Left ventricle myocardium superior (tissue), 1 donor: Measurements from ENCODE around the gene TPM1. TPM values are rescaled to one million over a fixed set of nuclear protein-coding genes. Genes with fewer than 3 reads are reported as not detected.
A peak's percentile ranks its signal among the peaks of the same experiment; 100 is the strongest.

Source experiments
- ATAC-seq: fragments of 200-7000 bp; cut with Tn5 transposase; one replicate; pipeline ENCODE4 v1.9.1; 2020; ENCODE audit warnings: mild to moderate bottlenecking, moderate library complexity
- DNase-seq: peaks from one replicate; pipeline ENCODE4 v3.0.0-alpha.2; 2020
- intact Hi-C: fragments of 100-400 bp; cut with micrococcal nuclease; formaldehyde crosslinking; loops from one replicate; pipeline ENCODE4 v1.11.0; 2022
- total RNA-seq: library from RNA; stranded (reverse); fragmentation: NEBNext Ultra II Directional; extraction: Animal tissue kit (Norgen Biotek cat#: 25700); gene quantifications from one replicate; pipeline ENCODE4 v1.2.1, GENCODE V29; 2021
- donor health status: DM: no; HTN: yes; CAD: no; lungs with severe emphysema.

Gene TPM1
- total RNA-seq, 1 donor from 2014 or later: 14,056 TPM

DNA sequence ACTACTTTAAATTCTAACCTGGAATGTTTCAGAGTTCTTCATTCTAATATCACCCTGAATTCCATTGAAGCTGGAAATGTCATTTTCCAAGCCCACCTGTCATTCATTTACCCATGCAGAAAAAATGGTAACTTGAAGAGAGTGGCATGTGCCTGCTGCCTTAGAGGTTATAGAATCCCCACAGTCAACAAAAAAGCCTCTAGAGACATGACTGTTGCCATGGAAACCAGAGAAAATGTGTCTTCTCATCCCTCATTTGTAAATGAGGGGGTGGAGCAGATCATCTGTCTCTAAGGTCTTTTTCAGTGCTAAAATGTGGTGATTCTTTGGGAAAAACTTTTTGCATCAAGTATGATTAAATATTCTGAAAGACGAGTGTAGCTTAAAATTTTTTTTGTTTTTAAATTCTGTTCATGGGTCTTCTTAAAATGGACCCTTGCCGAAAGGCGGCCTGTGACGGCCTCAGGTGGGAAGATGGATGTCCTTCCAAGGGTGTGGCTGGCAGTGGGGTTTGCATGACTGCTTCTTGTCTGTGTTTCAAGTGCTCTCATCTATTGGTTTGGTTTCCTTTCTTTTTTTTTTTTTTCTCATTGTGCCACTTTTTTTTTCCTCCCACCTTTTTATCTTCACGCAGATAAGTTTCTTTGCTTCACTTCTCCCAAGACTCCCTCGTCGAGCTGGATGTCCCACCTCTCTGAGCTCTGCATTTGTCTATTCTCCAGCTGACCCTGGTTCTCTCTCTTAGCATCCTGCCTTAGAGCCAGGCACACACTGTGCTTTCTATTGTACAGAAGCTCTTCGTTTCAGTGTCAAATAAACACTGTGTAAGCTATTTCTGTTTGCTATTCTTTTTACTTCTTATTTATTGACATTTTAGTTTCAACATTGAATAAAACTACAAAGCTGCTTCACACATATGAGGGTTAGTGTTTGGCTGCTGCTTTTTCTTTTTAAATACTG is 23.0 kb downstream of the TPM1 start:
- no peak for ATAC-seq
- no peak for DNase-seq
- intact Hi-C loops: no loop called here

GRCh38 chr15:63066272-63066671 is 23.7 kb downstream of the TPM1 start:
- intact Hi-C loops: no loop called here
- DNase-seq (no peak), ATAC-seq (no peak)

DNA sequence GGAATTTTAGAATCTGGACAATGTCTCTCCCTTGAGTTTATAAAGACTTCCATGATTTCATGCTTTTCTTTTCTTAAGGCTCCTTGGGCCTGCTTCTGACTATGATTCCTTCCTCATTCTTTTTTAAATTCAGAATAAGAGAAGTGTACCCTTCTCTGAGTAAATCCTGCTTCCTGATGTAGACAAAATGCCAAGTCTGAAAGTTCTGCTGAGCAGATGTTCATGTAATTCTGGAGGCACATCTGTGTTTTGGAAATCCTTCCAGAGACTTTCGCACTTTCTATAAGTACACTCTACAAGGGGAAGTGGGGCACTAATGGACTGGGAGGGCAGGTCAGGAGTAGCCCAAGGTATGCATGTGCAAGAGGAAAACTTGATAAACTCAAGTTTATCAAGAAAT is 24.8 kb downstream of the TPM1 start:
- no peak for DNase-seq

DNA sequence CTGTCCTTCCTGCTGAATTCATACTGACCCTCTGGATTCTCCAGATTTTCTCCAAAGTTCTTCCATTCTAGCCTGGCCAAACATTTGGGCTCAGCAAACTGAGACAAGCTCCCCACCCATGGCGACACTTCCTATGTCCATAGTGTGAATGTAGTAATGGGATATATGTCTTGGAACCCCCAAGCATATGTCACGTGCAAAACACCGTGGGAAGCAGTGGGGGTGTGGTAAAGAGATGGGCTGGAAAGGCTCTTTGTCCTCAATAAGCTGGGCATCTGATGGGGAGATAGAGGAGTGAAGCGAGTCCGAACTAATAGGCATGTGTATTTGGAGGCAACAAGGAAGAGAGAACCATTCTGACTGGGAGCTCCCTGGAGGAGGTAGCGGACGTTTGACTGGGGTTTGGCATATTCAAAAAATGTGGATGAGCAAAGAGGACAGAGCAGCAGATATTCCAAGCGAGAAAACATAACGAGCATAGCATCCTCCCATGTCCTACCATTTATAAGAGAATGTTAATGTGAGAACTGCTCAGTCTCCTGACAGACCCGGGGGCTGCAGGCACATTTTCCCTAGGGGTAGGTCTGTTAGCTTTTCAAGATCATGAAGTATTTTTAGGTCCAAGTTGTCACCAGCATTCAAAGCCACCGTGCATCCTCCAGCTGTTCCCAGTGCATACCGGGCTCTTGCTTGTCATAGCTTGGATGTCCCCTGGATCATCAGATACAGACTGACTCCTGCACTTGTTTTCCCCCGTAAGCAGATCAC is 25.6 kb downstream of the TPM1 start:
- peak; percentile 45 for ATAC-seq
- DNase-seq: no peak

More for the DNA sequence above, 24.8 kb downstream of the TPM1 start:
- ATAC-seq: no peak
- intact Hi-C loops: no loop called here

DNA sequence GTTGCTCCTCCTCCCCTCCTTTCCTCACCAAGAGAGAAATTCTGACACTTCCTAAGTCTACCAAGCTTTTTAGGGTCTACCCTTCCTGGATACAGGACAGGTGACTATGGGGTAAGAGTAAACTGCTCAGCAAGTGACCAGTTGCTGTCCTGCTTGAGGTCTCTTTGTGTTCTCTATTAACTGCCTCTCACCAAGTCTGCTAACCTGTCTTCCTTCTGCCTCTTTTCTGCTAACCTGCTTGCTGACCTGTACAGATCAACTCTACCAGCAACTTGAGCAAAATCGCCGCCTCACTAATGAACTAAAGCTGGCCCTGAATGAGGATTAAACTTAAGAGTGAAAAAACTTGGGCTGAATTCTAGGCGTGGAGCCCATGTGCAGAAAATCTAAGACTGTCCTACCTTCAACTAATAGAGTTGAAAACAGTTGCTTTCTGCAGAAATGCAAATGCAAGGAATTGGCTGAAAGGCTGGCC is 27.1 kb downstream of the TPM1 start:
- DNase-seq: no peak
- no peak for ATAC-seq
- intact Hi-C loops: no loop called here

More for the DNA sequence above, 25.6 kb downstream of the TPM1 start:
- intact Hi-C loops: no loop called here

DNA sequence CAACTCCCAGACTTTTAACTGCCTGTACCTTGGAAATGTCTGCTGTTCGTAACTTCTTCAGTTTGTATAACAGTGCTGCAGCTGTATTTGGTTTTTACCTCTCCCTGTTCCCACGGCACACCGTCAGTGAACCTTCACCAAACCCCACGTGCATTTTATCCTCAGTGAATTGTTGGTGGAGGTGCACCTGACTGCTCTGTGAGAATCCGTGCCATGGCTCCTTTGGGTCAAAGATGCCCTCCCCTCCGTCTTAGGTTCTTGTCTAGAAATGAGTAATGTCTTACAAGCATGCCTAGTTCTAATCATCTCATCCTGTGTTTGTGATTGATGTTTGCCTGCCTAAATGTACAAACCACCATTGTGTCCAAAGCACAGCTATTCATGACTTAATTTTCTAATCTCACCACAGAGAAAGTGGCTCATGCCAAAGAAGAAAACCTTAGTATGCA is 28.2 kb downstream of the TPM1 start:
- intact Hi-C loops: no loop called here
- ATAC-seq: no peak

DNA sequence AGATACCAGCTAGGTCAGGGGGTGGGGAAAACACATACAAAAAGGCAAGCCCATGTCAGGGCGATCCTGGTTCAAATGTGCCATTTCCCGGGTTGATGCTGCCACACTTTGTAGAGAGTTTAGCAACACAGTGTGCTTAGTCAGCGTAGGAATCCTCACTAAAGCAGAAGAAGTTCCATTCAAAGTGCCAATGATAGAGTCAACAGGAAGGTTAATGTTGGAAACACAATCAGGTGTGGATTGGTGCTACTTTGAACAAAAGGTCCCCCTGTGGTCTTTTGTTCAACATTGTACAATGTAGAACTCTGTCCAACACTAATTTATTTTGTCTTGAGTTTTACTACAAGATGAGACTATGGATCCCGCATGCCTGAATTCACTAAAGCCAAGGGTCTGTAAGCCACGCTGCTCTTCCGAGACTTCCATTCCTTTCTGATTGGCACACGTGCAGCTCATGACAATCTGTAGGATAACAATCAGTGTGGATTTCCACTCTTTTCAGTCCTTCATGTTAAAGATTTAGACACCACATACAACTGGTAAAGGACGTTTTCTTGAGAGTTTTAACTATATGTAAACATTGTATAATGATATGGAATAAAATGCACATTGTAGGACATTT is 28.9 kb downstream of the TPM1 start:
- no peak for DNase-seq
- intact Hi-C loops: no loop called here
- no peak for ATAC-seq

More for the DNA sequence above, 28.2 kb downstream of the TPM1 start:
- DNase-seq: no peak

DNA sequence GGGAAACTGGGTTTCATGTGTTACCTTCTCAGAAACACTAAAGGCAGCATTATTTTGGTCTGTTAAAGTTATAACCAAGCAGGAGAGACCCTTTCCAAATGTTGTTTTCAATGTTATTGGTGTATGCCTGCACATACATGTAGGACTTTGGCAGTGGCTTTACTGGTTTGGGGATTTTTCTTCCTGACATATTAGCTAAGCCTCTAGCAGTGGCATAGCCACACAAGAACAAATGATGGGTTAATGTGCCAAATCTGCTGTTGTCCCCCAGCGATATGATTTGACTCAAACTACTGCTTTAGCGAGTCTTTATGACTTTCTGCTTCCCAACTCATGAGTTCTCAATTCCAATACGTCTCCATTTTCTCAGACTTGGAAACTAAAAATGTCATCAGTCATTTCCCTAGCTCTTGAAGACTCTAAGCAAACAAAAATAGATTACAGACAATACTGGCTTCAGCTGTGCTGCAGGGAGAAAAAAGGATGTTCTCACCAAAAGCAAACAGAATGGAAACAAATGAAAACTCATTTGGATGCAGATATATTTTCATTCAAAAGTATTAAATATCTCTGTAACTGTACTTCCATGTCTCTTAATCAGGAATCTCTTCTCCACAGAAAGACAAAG is 29.6 kb downstream of the TPM1 start:
- intact Hi-C loops: no loop called here
- ATAC-seq (no peak), DNase-seq (no peak)

- DNase-seq (no peak), ATAC-seq (no peak)
- intact Hi-C loops: no loop called here
These were observed 30.3 kb downstream of the TPM1 start for GRCh38 chr15:63072809-63073277.

DNA sequence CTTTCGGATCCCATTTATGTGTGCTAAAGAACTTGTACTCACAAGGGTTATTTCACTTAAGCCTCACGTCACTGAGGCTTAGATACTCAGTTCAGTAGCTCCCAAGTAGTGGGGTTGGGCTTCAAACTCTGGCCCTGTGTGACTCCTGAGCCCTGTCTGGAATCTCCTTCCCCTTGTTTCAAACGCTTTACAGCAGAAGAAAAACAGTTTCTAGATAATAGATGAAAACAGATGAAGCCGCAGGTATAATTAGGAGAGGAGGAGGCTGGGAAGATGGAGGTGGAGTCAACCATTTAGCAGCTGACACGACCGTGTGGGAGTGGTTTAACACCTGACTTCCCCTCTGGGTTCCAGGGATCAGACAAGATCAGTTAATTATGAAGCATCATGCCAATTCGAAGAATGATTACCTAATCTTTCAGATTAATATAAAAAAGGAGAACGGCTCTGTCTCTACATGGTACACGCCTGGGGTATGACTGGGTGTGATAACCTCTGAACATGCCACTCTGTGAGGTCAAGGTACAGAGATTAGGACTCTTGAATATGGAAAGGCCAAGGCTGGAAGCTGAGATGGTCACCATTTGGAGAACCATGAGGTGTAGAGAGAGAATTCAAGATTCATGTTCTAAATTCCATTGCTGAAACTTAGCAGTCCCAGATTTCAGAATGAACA is 31.1 kb downstream of the TPM1 start:
- DNase-seq (no peak), ATAC-seq (no peak)
- intact Hi-C loops: no loop called here

DNA sequence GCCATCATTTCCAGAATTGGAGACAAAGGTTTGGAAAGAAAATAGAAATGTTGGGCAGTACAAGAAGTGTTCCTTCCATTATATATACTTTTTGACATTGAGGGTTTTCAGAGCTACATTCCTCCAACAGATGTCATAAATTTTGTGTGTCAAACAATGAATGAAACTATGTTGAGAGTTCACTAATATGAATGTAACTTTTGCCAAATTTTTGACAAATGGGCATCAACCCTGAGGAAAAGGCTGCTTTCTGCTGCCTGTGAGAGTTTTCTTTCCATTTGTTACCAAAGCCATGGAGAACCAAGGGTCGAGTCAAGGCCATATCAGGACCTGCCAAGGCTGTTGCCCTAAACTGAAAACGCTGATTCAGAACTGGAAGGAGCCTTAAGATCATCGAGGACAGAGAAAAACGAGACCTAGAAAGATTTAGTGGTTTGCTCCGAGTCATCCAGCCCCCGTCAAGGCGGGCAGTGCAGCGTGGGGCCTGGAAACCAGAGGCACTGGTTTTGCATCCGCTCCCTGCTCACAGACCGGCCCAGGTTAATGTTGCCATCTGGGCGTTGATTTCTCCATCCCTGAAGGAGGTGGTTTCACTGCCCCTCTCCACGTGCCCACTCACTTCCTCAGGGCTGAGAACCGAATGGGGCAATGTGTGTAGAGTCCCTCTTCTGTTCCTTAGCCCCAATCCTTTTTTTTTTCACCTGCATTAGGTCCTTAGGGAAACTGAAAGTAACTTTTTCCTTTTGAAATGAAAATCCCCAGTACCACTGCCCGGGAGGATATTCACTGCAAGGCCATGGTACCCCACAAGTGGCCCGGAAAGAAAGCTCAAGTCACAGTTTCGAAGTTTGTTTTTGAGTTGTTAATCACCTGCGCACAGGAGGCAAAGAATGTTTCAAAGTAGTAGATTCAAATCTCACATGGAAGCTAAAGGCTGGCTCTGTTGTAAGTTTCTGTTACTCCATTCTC is 32.8 kb downstream of the TPM1 start:
- ATAC-seq (no peak), DNase-seq (no peak)
- intact Hi-C loops: no loop called here

- DNase-seq: no peak
- intact Hi-C loops: no loop called here
- no peak for ATAC-seq
These were observed 33.6 kb downstream of the TPM1 start for GRCh38 chr15:63075984-63076713.

DNA sequence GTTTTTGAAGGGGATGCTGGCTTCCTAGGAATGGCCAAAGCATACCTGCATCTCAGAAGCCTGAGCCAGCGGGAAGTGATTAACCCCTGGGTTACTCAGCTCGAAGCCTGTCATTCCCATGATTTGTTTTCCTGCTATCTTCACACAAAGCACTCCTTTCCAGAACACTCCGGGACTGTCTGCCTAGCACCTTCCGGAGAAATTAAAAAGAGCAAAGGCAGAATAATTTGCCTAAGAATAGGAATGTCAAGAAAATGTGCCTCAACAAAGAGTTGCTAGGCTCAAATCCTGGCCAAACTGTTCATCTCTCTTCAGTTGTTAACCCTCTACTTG is 34.1 kb downstream of the TPM1 start:
- ATAC-seq (no peak), DNase-seq (no peak)
- intact Hi-C loops: no loop called here

GRCh38 chr15:63077952-63078351 is 35.4 kb downstream of the TPM1 start:
- no peak for DNase-seq
- no peak for ATAC-seq

GRCh38 chr15:63079947-63080626 is 37.5 kb downstream of the TPM1 start:
- intact Hi-C loops: no loop called here
- ATAC-seq: peak; percentile 49
- DNase-seq: no peak

More at GRCh38 chr15:63077952-63078351, 35.4 kb downstream of the TPM1 start:
- intact Hi-C loops: no loop called here

GRCh38 chr15:63080634-63081250 is 38.2 kb downstream of the TPM1 start:
- ATAC-seq: peak; percentile 85
- intact Hi-C loops: no loop called here
- DNase-seq: peak; percentile 41
